HEK293 (cell line): Measurements from ENCODE around the gene PHF13.

Experiments used
- CTCF ChIA-PET: fragments of 350-600 bp; formaldehyde crosslinking; extraction: SDS; loops from one replicate; lab custom pipeline; 2021; ENCODE audit warnings: antibody characterized with exemption; lab: Yijun Ruan, JAX
- POLR2A ChIA-PET: fragments of 300-600 bp; formaldehyde crosslinking; extraction: SDS; loops from one replicate; lab custom pipeline; 2020; ENCODE audit warnings: antibody characterized with exemption, inconsistent platforms; lab: Yijun Ruan, JAX
- H3K27ac ChIP-seq: fragments of 200-500 bp; sonication (Bioruptor generic); 2 replicates; pipeline ENCODE4 v1.5.1; 2014; ENCODE audit warnings: low read depth, low read length, control low read depth, inconsistent platforms; ENCODE audit errors: extremely low read depth
- H3K36me3 ChIP-seq, 2 experiments: fragments of 200-500 bp in 1 of 2; sonication (Bioruptor generic) in 1 of 2; 1 replicate in 1 of 2; 2 replicates in 1 of 2; pipeline ENCODE4 v1.5.1; 2014 to 2017; ENCODE audit warnings: inconsistent platforms in 2 of 2, low read length in 2 of 2; ENCODE audit not compliant: control insufficient read depth in 2 of 2, insufficient read depth in 1 of 2
- H3K4me1 ChIP-seq: fragments of 200-500 bp; sonication (Bioruptor generic); 2 replicates; pipeline ENCODE4 v1.5.1; 2014; ENCODE audit warnings: mild to moderate bottlenecking, low read length, inconsistent platforms; ENCODE audit not compliant: control insufficient read depth, insufficient read depth
- H3K4me3 ChIP-seq: 2 replicates; pipeline ENCODE4 v1.5.1; 2011; ENCODE audit warnings: low read depth, mild to moderate bottlenecking, control low read depth, low read length, moderate library complexity
- H3K9me3 ChIP-seq: fragments of 200-500 bp; sonication (Bioruptor generic); 2 replicates; pipeline ENCODE4 v1.5.1; 2014; ENCODE audit warnings: low read depth, low read length, inconsistent platforms; ENCODE audit not compliant: control insufficient read depth, insufficient read depth
- GLIS2 ChIP-seq: fragments of 450-650 bp; formaldehyde crosslinking; IDR thresholded peaks from 2 replicates; pipeline ENCODE4 v1.5.1; 2016; ENCODE audit warnings: missing biosample characterization, missing genetic modification characterization
- KLF8 ChIP-seq: fragments of 450-650 bp; formaldehyde crosslinking; IDR thresholded peaks from 2 replicates; pipeline ENCODE4 v1.5.1; 2016; ENCODE audit warnings: missing biosample characterization, missing genetic modification characterization
- SP3 ChIP-seq: fragments of 450-650 bp; formaldehyde crosslinking; IDR thresholded peaks from 2 replicates; pipeline ENCODE4 v1.5.1; 2016; ENCODE audit warnings: missing biosample characterization, missing genetic modification characterization
- WT1 ChIP-seq: fragments of 450-650 bp; formaldehyde crosslinking; IDR thresholded peaks from 2 replicates; pipeline ENCODE4 v1.5.1; 2016; ENCODE audit warnings: missing biosample characterization, missing genetic modification characterization
- YY1 ChIP-seq: fragments of 450-650 bp; formaldehyde crosslinking; IDR thresholded peaks from 2 replicates; pipeline ENCODE4 v1.5.1; 2018; ENCODE audit warnings: missing biosample characterization, missing genetic modification characterization
- YY2 ChIP-seq: fragments of 450-650 bp; formaldehyde crosslinking; IDR thresholded peaks from 2 replicates; pipeline ENCODE4 v1.5.1; 2016; ENCODE audit warnings: missing biosample characterization, missing genetic modification characterization
- ZBTB7A ChIP-seq: fragments of 450-650 bp; formaldehyde crosslinking; IDR thresholded peaks from 2 replicates; pipeline ENCODE4 v1.5.1; 2016; ENCODE audit warnings: low read depth, missing biosample characterization, missing genetic modification characterization
- ZBTB8A ChIP-seq: fragments of 450-650 bp; formaldehyde crosslinking; IDR thresholded peaks from 2 replicates; pipeline ENCODE4 v1.5.1; 2016; ENCODE audit warnings: missing biosample characterization, missing genetic modification characterization
- ZIC2 ChIP-seq: fragments of 450-650 bp; formaldehyde crosslinking; IDR thresholded peaks from 2 replicates; pipeline ENCODE4 v1.5.1; 2016; ENCODE audit warnings: missing biosample characterization, missing genetic modification characterization
- ZNF112 ChIP-seq: fragments of 450-650 bp; formaldehyde crosslinking; IDR thresholded peaks from 2 replicates; pipeline ENCODE4 v1.5.0; 2017; ENCODE audit warnings: missing biosample characterization, missing genetic modification characterization
- ZNF133 ChIP-seq: fragments of 450-650 bp; formaldehyde crosslinking; IDR thresholded peaks from 2 replicates; pipeline ENCODE4 v1.5.1; 2016; ENCODE audit warnings: missing biosample characterization, missing genetic modification characterization
- ZNF24 ChIP-seq: fragments of 450-650 bp; formaldehyde crosslinking; IDR thresholded peaks from 2 replicates; pipeline ENCODE4 v1.5.1; 2016; ENCODE audit warnings: missing biosample characterization, missing genetic modification characterization
- ZNF280C ChIP-seq: fragments of 450-650 bp; formaldehyde crosslinking; IDR thresholded peaks from 2 replicates; pipeline ENCODE4 v1.5.1; 2016; ENCODE audit warnings: missing biosample characterization, missing genetic modification characterization
- ZNF341 ChIP-seq: fragments of 450-650 bp; formaldehyde crosslinking; IDR thresholded peaks from 2 replicates; pipeline ENCODE4; 2016; ENCODE audit warnings: low read depth, missing biosample characterization, missing genetic modification characterization
- ZNF398 ChIP-seq: fragments of 450-650 bp; formaldehyde crosslinking; IDR thresholded peaks from 2 replicates; pipeline ENCODE4 v1.5.1; 2017; ENCODE audit warnings: missing biosample characterization, missing genetic modification characterization
- ZNF600 ChIP-seq: fragments of 450-650 bp; formaldehyde crosslinking; IDR thresholded peaks from 2 replicates; pipeline ENCODE4 v1.5.1; 2016; ENCODE audit warnings: missing biosample characterization, missing genetic modification characterization
- ZNF624 ChIP-seq: fragments of 450-650 bp; formaldehyde crosslinking; IDR thresholded peaks from 2 replicates; pipeline ENCODE4 v1.5.1; 2017; ENCODE audit warnings: missing biosample characterization, missing genetic modification characterization
- ZNF654 ChIP-seq: fragments of 450-650 bp; formaldehyde crosslinking; IDR thresholded peaks from 2 replicates; pipeline ENCODE4 v1.5.1; 2016; ENCODE audit warnings: low read depth, missing biosample characterization, missing genetic modification characterization
- ZNF785 ChIP-seq: fragments of 450-650 bp; formaldehyde crosslinking; IDR thresholded peaks from 2 replicates; pipeline ENCODE4 v1.5.1; 2016; ENCODE audit warnings: missing biosample characterization, missing genetic modification characterization
- TF ChIP-seq, protein P1 (sequence below): fragments of 450-650 bp; formaldehyde crosslinking; IDR thresholded peaks from 2 replicates; pipeline ENCODE4 v1.5.1; 2016; ENCODE audit warnings: missing biosample characterization, missing genetic modification characterization
- TF ChIP-seq, protein P2 (sequence below): fragments of 450-650 bp; formaldehyde crosslinking; IDR thresholded peaks from 2 replicates; pipeline ENCODE4 v1.5.0; 2017; ENCODE audit warnings: missing biosample characterization, missing genetic modification characterization, borderline replicate concordance
- TF ChIP-seq, protein P3 (sequence below): fragments of 450-650 bp; formaldehyde crosslinking; IDR thresholded peaks from 2 replicates; pipeline ENCODE4 v1.5.1; 2016; ENCODE audit warnings: missing biosample characterization, missing genetic modification characterization
- TF ChIP-seq, protein P4 (sequence below): fragments of 450-650 bp; formaldehyde crosslinking; IDR thresholded peaks from 2 replicates; pipeline ENCODE4 v1.5.1; 2017; ENCODE audit warnings: missing biosample characterization, missing genetic modification characterization
- TF ChIP-seq, protein P5 (sequence below): fragments of 450-650 bp; formaldehyde crosslinking; IDR thresholded peaks from 2 replicates; pipeline ENCODE4 v1.5.1; 2016; ENCODE audit warnings: missing biosample characterization, missing genetic modification characterization

Gene PHF13

GRCh38 chr1:6613361-6614018 lies at the start of gene PHF13:
PHF13 (plus strand) TSS chr1:6613731; CDS start chr1:6614067, 336 bp downstream.
- ChIA-PET CTCF (interaction anchor here (0.6 kb wide), 1 partner anchor 119 kb away, joined by 3 read pairs; no protein-coding TSS in a partner anchor), POLR2A (interaction anchor here (1.1 to 1.2 kb wide), 4 partner anchors 10 to 33 kb away, joined by 5 to 10 read pairs (median 6); partner anchors contain the start of genes THAP3 and ZBTB48)
- Histone ChIP-seq H3K36me3 (peaks cover 11 to 22% of the 10 kb centered on the region in 2 experiments; a peak in 2 of 3 replicates), H3K4me3 (peak within 1 kb of the TSS; percentile 88), H3K27ac (peak within 1 kb of the TSS; percentile 91), H3K9me3 (no peaks in the 10 kb centered on the region), H3K4me1 (peaks cover 3% of the 10 kb centered on the region; the same call in 1 of the 2 replicates)
- TF ChIP-seq ZNF24 (tag by site-specific recombination), result no peak
- TF ChIP-seq ZNF133 (tag by site-specific recombination), result no peak
- TF ChIP-seq GLIS2 (tag by site-specific recombination), result peak; percentile 60; the same call in 1 of the 2 replicates
- TF ChIP-seq, protein P1, sequence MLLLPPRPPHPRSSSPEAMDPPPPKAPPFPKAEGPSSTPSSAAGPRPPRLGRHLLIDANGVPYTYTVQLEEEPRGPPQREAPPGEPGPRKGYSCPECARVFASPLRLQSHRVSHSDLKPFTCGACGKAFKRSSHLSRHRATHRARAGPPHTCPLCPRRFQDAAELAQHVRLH (tag by site-specific recombination), result 0 out of 2 replicates have a peak, but pooled peaks have one; percentile 48
- 0 out of 2 replicates have a peak, but pooled peaks have one; percentile 40 for TF ChIP-seq YY2 (tag by site-specific recombination)
- TF ChIP-seq ZNF341 (tag by site-specific recombination), result peak; percentile 87
- TF ChIP-seq ZNF600, result peak; percentile 24; the same call in 1 of the 2 replicates
- TF ChIP-seq ZNF112 (tag by site-specific recombination), result no peak
- peak; percentile 64; the same call in 1 of the 2 replicates for TF ChIP-seq ZBTB7A (tag by site-specific recombination)
- TF ChIP-seq, protein P2, sequence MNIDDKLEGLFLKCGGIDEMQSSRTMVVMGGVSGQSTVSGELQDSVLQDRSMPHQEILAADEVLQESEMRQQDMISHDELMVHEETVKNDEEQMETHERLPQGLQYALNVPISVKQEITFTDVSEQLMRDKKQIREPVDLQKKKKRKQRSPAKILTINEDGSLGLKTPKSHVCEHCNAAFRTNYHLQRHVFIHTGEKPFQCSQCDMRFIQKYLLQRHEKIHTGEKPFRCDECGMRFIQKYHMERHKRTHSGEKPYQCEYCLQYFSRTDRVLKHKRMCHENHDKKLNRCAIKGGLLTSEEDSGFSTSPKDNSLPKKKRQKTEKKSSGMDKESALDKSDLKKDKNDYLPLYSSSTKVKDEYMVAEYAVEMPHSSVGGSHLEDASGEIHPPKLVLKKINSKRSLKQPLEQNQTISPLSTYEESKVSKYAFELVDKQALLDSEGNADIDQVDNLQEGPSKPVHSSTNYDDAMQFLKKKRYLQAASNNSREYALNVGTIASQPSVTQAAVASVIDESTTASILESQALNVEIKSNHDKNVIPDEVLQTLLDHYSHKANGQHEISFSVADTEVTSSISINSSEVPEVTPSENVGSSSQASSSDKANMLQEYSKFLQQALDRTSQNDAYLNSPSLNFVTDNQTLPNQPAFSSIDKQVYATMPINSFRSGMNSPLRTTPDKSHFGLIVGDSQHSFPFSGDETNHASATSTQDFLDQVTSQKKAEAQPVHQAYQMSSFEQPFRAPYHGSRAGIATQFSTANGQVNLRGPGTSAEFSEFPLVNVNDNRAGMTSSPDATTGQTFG (tag by site-specific recombination), result no peak
- TF ChIP-seq SP3 (tag by site-specific recombination), result peak; percentile 100
- TF ChIP-seq KLF8 (tag by site-specific recombination), result peak; percentile 97
- TF ChIP-seq, protein P3, sequence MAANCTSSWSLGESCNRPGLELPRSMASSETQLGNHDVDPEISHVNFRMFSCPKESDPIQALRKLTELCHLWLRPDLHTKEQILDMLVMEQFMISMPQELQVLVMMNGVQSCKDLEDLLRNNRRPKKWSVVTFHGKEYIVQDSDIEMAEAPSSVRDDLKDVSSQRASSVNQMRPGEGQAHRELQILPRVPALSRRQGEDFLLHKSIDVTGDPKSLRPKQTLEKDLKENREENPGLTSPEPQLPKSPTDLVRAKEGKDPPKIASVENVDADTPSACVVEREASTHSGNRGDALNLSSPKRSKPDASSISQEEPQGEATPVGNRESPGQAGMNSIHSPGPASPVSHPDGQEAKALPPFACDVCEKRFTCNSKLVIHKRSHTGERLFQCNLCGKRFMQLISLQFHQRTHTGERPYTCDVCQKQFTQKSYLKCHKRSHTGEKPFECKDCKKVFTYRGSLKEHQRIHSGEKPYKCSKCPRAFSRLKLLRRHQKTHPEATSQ (tag by site-specific recombination), result no peak
- TF ChIP-seq ZNF654, result no peak
- TF ChIP-seq ZNF624 (tag by site-specific recombination), result no peak
- no peak for TF ChIP-seq ZNF785 (tag by site-specific recombination)
- TF ChIP-seq, protein P4, sequence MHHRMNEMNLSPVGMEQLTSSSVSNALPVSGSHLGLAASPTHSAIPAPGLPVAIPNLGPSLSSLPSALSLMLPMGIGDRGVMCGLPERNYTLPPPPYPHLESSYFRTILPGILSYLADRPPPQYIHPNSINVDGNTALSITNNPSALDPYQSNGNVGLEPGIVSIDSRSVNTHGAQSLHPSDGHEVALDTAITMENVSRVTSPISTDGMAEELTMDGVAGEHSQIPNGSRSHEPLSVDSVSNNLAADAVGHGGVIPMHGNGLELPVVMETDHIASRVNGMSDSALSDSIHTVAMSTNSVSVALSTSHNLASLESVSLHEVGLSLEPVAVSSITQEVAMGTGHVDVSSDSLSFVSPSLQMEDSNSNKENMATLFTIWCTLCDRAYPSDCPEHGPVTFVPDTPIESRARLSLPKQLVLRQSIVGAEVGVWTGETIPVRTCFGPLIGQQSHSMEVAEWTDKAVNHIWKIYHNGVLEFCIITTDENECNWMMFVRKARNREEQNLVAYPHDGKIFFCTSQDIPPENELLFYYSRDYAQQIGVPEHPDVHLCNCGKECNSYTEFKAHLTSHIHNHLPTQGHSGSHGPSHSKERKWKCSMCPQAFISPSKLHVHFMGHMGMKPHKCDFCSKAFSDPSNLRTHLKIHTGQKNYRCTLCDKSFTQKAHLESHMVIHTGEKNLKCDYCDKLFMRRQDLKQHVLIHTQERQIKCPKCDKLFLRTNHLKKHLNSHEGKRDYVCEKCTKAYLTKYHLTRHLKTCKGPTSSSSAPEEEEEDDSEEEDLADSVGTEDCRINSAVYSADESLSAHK, result no peak
- peak; percentile 82 for TF ChIP-seq ZBTB8A
- no peak; the same call in 1 of the 2 replicates for TF ChIP-seq YY1
- peak; percentile 15; the same call in 1 of the 2 replicates for TF ChIP-seq WT1
- TF ChIP-seq, protein P5, sequence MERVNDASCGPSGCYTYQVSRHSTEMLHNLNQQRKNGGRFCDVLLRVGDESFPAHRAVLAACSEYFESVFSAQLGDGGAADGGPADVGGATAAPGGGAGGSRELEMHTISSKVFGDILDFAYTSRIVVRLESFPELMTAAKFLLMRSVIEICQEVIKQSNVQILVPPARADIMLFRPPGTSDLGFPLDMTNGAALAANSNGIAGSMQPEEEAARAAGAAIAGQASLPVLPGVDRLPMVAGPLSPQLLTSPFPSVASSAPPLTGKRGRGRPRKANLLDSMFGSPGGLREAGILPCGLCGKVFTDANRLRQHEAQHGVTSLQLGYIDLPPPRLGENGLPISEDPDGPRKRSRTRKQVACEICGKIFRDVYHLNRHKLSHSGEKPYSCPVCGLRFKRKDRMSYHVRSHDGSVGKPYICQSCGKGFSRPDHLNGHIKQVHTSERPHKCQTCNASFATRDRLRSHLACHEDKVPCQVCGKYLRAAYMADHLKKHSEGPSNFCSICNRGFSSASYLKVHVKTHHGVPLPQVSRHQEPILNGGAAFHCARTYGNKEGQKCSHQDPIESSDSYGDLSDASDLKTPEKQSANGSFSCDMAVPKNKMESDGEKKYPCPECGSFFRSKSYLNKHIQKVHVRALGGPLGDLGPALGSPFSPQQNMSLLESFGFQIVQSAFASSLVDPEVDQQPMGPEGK, result peak; percentile 75
- peak; percentile 80 for TF ChIP-seq ZNF398 (tag by site-specific recombination)
- peak; percentile 55 for TF ChIP-seq ZIC2 (tag by site-specific recombination)
- TF ChIP-seq ZNF280C (tag by site-specific recombination), result no peak
